Neural cell (in vitro differentiated cells): ENCODE measurements around the gene TBC1D9.

Source experiments
- EP300 ChIP-seq: fragments of 450-650 bp; conservative IDR thresholded peaks from 2 replicates; pipeline ENCODE4 v1.6.1; 2014; ENCODE audit warnings: antibody characterized with exemption, mild to moderate bottlenecking, moderate library complexity; ENCODE audit not compliant: poor library complexity, severe bottlenecking
- EZH2 ChIP-seq: fragments of 200-600, 300-800 bp; shearing (Covaris generic), sonication (generic); IDR thresholded peaks from 2 replicates; pipeline ENCODE4 v1.6.1; 2014; ENCODE audit warnings: antibody characterized with exemption, low read length, borderline replicate concordance, mild to moderate bottlenecking; ENCODE audit not compliant: insufficient read depth, poor library complexity, severe bottlenecking
- POLR2AphosphoS5 ChIP-seq: IDR thresholded peaks from 2 replicates; pipeline ENCODE4 v1.6.1; 2012
- SMC3 ChIP-seq: fragments of 450-650 bp; conservative IDR thresholded peaks from 2 replicates; pipeline ENCODE4 v1.6.1; 2014; ENCODE audit warnings: antibody characterized with exemption, mild to moderate bottlenecking, moderate library complexity; ENCODE audit not compliant: poor library complexity
- TF ChIP-seq, protein P1 (sequence below): fragments of 450-650 bp; IDR thresholded peaks from 2 replicates; pipeline ENCODE4 v1.5.1; 2014; ENCODE audit warnings: antibody characterized with exemption, mild to moderate bottlenecking, moderate library complexity; ENCODE audit not compliant: poor library complexity, severe bottlenecking
- TF ChIP-seq, protein P2 (sequence below): IDR thresholded peaks from 2 replicates; pipeline ENCODE4 v1.6.1; 2012; ENCODE audit warnings: borderline replicate concordance

DNA sequence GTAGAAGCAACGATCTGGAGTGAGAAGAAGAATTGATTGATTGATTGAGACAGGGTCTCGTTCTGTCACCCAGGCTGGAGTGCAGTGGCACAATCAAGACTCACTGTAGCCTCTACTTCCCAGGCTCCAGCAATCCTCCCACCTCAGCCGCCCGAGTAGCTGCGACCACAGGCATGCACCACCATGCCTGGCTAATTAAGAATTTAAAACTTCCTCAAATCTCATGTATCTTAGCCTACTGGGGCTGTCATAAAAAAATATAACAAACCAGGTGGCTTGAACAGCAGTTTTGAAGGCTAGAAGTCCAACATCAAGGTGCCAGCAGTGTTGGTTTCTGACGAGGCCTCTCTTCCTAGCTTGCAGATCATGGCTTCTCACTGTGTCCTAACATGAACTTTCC lies 18.3 kb upstream of the TBC1D9 start:
- TF ChIP-seq, protein P1, sequence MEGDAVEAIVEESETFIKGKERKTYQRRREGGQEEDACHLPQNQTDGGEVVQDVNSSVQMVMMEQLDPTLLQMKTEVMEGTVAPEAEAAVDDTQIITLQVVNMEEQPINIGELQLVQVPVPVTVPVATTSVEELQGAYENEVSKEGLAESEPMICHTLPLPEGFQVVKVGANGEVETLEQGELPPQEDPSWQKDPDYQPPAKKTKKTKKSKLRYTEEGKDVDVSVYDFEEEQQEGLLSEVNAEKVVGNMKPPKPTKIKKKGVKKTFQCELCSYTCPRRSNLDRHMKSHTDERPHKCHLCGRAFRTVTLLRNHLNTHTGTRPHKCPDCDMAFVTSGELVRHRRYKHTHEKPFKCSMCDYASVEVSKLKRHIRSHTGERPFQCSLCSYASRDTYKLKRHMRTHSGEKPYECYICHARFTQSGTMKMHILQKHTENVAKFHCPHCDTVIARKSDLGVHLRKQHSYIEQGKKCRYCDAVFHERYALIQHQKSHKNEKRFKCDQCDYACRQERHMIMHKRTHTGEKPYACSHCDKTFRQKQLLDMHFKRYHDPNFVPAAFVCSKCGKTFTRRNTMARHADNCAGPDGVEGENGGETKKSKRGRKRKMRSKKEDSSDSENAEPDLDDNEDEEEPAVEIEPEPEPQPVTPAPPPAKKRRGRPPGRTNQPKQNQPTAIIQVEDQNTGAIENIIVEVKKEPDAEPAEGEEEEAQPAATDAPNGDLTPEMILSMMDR: no peak
- TF ChIP-seq EP300 (no peak), EZH2 (no peak), SMC3 (no peak), POLR2AphosphoS5 (no peak)
- TF ChIP-seq, protein P2, sequence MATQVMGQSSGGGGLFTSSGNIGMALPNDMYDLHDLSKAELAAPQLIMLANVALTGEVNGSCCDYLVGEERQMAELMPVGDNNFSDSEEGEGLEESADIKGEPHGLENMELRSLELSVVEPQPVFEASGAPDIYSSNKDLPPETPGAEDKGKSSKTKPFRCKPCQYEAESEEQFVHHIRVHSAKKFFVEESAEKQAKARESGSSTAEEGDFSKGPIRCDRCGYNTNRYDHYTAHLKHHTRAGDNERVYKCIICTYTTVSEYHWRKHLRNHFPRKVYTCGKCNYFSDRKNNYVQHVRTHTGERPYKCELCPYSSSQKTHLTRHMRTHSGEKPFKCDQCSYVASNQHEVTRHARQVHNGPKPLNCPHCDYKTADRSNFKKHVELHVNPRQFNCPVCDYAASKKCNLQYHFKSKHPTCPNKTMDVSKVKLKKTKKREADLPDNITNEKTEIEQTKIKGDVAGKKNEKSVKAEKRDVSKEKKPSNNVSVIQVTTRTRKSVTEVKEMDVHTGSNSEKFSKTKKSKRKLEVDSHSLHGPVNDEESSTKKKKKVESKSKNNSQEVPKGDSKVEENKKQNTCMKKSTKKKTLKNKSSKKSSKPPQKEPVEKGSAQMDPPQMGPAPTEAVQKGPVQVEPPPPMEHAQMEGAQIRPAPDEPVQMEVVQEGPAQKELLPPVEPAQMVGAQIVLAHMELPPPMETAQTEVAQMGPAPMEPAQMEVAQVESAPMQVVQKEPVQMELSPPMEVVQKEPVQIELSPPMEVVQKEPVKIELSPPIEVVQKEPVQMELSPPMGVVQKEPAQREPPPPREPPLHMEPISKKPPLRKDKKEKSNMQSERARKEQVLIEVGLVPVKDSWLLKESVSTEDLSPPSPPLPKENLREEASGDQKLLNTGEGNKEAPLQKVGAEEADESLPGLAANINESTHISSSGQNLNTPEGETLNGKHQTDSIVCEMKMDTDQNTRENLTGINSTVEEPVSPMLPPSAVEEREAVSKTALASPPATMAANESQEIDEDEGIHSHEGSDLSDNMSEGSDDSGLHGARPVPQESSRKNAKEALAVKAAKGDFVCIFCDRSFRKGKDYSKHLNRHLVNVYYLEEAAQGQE: no peak
